Nucleus accumbens (tissue), 56 donors: ENCODE results near the gene CLRN1.
A peak's percentile ranks its signal among the peaks of the same experiment; 100 is the strongest.
"Not testable (repeated sequence)": the region's sequence is repeated elsewhere in the genome, so short reads cannot be mapped to it uniquely, and the experiment has no call there.

Source experiments
- DNase-seq, 56 donors: peaks; one replicate each; lab custom pipeline; 2025; lab: John Stamatoyannopoulos, UW

The CLRN1 gene, protein sequence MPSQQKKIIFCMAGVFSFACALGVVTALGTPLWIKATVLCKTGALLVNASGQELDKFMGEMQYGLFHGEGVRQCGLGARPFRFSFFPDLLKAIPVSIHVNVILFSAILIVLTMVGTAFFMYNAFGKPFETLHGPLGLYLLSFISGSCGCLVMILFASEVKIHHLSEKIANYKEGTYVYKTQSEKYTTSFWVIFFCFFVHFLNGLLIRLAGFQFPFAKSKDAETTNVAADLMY

DNA sequence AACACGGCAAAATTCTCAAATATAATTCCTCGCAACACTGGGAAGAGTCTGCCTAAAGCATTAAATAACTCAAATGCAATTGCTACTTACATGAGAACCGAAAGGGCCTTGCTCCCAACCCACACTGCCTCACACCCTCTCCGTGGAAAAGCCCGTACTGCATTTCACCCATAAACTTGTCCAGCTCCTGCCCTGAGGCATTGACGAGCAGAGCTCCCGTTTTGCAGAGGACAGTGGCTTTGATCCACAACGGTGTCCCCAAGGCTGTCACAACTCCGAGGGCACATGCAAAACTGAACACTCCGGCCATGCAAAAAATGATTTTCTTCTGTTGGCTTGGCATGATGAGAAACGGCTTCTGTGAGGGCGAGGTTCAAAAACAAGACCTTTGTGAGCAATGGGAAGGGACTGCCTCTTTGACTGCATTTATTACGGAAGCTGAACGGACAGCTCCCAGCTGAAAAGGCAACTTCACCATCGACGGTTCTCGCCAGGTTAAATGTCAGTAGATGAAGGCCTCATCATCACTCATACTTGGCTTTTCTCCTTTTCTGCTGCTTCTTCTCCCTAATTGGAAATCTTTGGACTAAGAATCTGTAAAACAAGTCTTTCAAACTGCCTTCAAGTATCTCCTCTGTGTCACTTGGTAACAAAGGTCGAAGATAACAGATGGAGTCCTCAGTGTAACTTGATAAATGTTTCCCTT is at the start of gene CLRN1:
TSS of gene CLRN1 (minus strand) at position 362 of the 706 bp plus-strand sequence. CDS start at position 343, 19 bp downstream.
- DNase-seq, result no peak

- no peak for DNase-seq
These were observed 43.9 kb upstream of the CLRN1 start for GRCh38 chr3:151016478-151016795.

DNA sequence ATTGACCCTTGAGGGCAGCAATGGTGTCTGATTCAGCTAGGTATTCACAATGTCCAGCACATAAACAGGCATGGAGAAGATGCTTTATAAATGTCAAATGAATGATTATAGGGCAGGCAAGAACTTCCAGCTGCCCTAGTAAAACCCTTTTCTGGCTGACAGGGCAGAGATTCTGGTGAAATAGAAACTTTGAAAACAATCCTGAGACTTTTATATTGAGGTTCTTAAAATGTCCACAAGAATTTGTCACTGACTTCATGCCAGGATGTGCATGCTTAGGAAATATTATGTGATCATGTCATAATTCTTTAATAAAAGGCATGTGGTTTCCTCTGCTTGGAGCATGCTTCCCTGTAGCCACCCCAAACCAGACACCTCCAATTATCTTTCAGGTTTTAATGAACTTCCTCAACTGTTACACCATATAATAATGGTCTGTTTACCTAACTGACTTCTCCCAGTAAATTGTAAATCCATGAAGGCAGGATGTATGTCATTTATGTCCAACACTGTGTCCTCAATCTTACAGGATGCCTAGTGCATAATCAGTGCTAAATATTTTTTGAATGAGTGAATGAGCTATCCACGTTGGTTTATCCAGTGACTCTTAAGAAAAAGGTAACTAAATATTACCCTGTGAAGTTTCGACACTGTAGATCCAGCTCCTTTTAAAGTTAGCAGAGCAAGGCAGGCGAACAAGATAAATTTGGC is 43.4 kb upstream of the CLRN1 start:
- DNase-seq, result peak in 3 of 56 donors; percentile 1 to 22 (median 14)

DNA sequence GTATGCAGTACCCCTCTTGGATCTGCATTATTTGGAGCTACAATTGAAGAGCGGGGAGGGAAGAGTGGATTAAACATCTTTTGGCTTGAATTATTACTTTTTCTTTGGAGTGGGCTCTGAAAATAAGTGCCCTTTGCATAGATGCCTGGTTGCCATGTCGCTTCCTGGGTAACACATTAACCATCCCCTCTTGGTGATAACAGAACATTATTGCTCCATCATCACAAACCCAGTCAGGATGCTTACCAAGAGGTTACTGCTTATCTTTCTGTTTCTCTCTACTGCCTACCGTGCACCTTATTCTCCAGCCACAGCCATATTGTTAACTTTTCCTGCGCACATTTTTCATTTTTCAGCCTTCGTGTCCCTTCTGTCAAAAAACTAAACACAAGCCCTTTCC is 42.7 kb upstream of the CLRN1 start:
- DNase-seq, result no peak

GRCh38 chr3:151014501-151015018 is 42.0 kb upstream of the CLRN1 start:
- DNase-seq, result no peak

DNA sequence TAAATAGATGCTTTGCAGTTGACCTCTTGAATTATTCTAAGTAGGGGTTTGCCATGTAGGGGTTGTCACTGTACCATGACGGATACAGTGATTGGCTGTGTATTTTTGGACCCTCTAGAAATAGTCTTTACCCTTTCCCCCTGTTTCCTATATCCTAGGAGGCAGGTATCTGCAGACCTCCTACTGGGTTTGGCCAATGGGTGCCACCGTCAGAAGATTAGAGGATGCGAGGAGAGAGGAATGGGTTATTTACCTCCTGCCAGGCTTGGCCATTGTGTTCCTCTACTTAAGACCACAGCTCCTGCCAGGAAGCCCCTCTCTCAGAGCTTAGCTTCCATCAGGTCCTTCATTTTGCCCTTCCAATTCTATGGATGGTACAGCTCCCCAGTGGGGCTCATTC is 40.2 kb upstream of the CLRN1 start:
- no peak for DNase-seq

GRCh38 chr3:151011427-151011826 is 38.9 kb upstream of the CLRN1 start:
- DNase-seq, result peak in 1 of 56 donors; percentile 3

GRCh38 chr3:151009981-151010380 is 37.5 kb upstream of the CLRN1 start:
- DNase-seq, result no peak

- DNase-seq, result no peak
These were observed 36.9 kb upstream of the CLRN1 start for GRCh38 chr3:151009430-151009829.

GRCh38 chr3:151008699-151009098 is 36.2 kb upstream of the CLRN1 start:
- DNase-seq, result peak in 1 of 56 donors; percentile 2

GRCh38 chr3:151003768-151004134 is 31.2 kb upstream of the CLRN1 start:
- DNase-seq, result no peak

GRCh38 chr3:151003029-151003767 is 30.7 kb upstream of the CLRN1 start:
- DNase-seq, result no peak

- DNase-seq, result no peak
These were observed 29.8 kb upstream of the CLRN1 start for GRCh38 chr3:151002003-151002981.

DNA sequence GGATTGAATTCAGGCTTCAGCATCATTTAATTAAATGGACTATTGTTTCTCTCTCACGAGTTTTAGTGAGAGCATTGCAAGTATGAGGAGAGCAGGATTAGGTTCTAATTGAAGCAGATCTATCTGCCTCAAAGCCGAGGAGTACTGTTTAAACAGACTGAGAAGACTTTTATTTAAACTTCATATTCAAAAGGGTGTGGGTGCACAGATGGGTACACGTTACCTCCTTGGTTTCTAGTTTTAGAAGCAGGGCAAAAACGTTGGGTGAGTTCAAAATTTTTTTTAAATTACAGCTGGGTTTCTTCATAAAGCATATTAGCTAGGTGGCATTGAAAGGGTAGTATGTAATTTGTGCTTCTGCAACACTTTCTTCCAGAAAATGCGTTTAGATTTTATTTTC is 26.5 kb upstream of the CLRN1 start:
- no peak for DNase-seq

GRCh38 chr3:150996731-150997130 is 24.2 kb upstream of the CLRN1 start:
- no peak for DNase-seq

GRCh38 chr3:150995510-150995909 is 23.0 kb upstream of the CLRN1 start:
- no peak for DNase-seq

GRCh38 chr3:150989208-150989607 is 16.7 kb upstream of the CLRN1 start:
- DNase-seq, result no peak

- not testable (repeated sequence) for DNase-seq
These were observed 15.9 kb upstream of the CLRN1 start for GRCh38 chr3:150988395-150988794.

DNA sequence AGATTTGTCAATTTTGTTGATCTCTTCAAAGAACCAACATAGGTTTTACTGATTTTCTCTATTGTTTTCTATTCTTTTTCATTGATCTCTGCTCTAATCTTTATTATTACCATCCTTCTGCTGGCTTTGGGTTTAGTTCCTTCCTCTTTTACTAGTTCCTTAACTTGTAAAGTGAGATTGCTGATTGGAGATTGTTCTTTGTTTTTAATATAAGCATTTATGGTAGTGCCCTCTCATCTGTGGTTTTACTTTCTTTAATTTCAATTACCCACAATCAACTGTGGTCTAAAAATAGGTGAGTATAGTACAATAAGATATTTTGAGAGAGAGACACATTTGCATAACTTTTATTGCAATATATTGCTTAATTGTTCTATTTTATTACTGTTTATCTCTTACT is 13.2 kb upstream of the CLRN1 start:
- DNase-seq, result no peak

DNA sequence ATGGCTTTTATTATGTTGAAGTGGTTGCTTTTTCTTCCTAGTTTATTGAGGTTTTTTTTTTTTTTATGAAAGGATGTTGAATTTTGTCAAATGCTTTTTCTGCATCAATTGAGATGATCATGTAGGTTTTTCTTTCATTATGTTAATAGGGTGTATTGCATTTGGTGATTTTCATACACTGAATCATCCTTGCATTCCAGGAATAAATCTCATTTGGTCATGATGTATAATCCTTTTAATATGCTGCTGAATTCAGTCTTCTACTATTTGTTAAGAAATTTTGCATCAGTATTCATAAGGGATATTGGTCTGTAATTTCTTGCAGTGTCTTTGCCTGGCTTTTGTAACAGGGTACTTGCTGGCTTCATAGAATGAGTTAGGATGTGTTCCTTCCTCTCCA is 11.5 kb upstream of the CLRN1 start:
- DNase-seq, result no peak
